GM18909 (cell line): ENCODE measurements around the gene OGA.

Experiments
- ATAC-seq: cut with Tn5 transposase; IDR thresholded peaks from one replicate; pipeline ENCODE4 v1.9.1; 2021; ENCODE audit warnings: mild to moderate bottlenecking; ENCODE audit not compliant: unreplicated experiment, poor library complexity

OGA gene

GRCh38 chr10:101818119-101818871, at the start of gene OGA:
Gene OGA, minus strand, starts transcription at chr10:101818444. Its CDS starts 422 bp downstream, at chr10:101818022.
- ATAC-seq, result peak; percentile 91

GRCh38 chr10:101867931-101868330, 49.7 kb upstream of the OGA start:
- no peak for ATAC-seq

GRCh38 chr10:101859530-101859929, 41.3 kb upstream of the OGA start:
- ATAC-seq, result no peak

GRCh38 chr10:101858723-101859500, 40.7 kb upstream of the OGA start:
- ATAC-seq, result peak; percentile 76

GRCh38 chr10:101857802-101858476, 39.7 kb upstream of the OGA start:
- ATAC-seq, result no peak

GRCh38 chr10:101856626-101857025, 38.4 kb upstream of the OGA start:
- ATAC-seq, result no peak

- no peak for ATAC-seq
Measured at GRCh38 chr10:101851411-101852116, 33.3 kb upstream of the OGA start.

GRCh38 chr10:101850749-101851148, 32.5 kb upstream of the OGA start:
- no peak for ATAC-seq

GRCh38 chr10:101848894-101849351, 30.7 kb upstream of the OGA start:
- ATAC-seq, result no peak

GRCh38 chr10:101848408-101848807, 30.2 kb upstream of the OGA start:
- no peak for ATAC-seq

- ATAC-seq, result no peak
Measured at GRCh38 chr10:101845893-101846292, 27.6 kb upstream of the OGA start.

- ATAC-seq, result no peak
Measured at GRCh38 chr10:101843032-101844021, 25.1 kb upstream of the OGA start, which contains the start of gene KCNIP2. Gene KCNIP2, minus strand, starts transcription at chr10:101843800. Its CDS starts 232 bp downstream, at chr10:101843568.

- no peak for ATAC-seq
Measured at GRCh38 chr10:101841826-101842225, 23.6 kb upstream of the OGA start.

- peak; percentile 74 for ATAC-seq
Measured at GRCh38 chr10:101840741-101841453, 22.7 kb upstream of the OGA start.

- ATAC-seq, result no peak
Measured at GRCh38 chr10:101840102-101840684, 21.9 kb upstream of the OGA start.

GRCh38 chr10:101839416-101840063, 21.3 kb upstream of the OGA start:
- no peak for ATAC-seq

- no peak for ATAC-seq
Measured at GRCh38 chr10:101839002-101839401, 20.8 kb upstream of the OGA start.
